Measurements from ENCODE around the gene TLE7.

GRCh38 chr16:71407731-71408130 is 34.1 kb downstream of the TLE7 start:
- TF ChIP-seq ATF2 (tag by site-specific recombination; IDR thresholded peaks at IDR 0.05; ENCODE audit: low read depth) (no peak), CTCF (tag by site-specific recombination; IDR thresholded peaks at IDR 0.05) (no peak)

Measured in HEK293 (cell line).